Measurements from ENCODE around the gene BPIFB3. TPM values are rescaled to one million over a fixed set of nuclear protein-coding genes. Genes with fewer than 3 reads are reported as not detected.
A peak's percentile ranks its signal among the peaks of the same experiment; 100 is the strongest.

The BPIFB3 gene
- total and polyA plus RNA-seq, 2 of the 13 experiments (the other 11 are each of a cell fraction or from before 2014, with no cell fraction given) = 0.09 TPM; not detected in 1

DNA sequence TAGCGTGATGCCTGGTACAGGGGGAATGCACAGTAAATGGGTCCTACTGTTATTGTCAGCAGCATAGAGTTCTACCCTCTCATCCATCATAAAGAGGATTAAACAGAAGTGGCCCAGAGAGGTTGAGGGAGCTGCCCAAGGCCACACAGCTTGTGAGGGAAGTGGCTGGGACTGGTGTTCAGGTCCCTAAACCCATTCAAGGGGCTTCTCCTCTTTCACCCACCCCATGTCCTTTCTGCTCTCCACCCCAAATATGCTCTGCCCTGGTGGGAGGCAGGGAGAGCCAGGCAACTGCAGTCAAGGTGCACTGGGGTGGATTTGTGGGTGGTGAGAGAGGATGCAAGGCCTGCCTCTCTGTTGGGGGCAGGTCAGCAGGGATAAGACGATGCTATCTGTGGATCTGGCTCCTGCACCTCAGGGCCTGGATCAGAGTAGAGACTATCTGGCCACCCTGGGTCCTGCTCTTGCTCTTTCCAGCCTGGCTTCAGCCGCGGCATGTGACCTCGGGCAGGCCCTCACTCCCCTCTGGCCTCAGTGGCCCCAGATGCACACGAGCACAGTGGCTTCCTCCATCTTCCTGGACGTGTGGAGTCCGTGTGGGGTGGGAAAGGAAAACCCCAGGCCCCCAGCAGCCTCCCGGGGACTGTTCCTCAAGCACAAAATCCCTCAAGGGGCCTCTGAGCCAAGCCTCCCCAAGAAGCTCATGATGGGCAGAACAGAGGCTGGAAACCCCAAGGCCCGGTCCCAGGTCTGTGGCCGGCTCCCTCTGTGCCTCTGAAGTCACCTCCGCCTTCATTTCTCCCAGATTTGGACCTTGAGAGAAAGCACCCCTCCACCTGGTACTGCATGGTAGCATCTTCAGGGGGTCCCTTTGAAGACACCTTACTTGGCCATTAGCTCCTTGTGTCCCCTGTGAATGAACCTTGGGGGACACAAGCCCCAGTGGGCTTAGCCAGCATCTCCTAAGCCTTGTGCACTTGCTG, 25.6 kb upstream of the BPIFB3 start:
- Histone ChIP-seq H3K9me3 (ENCODE audit: low read length) (no peaks in the 10 kb centered on the region), H3K9ac (ENCODE audit: insufficient read depth, low read depth, low read length) (no peak overlapping the region), H3K27me3 (ENCODE audit: control insufficient read depth in 1 of 2, insufficient read depth in 2 of 2, low read length in 2 of 2) (peaks cover 0 to 19% of the 10 kb centered on the region in 2 experiments; a peak in 3 of 5 replicates), H3K4me3 (replicated peaks in 1 of 3; ENCODE audit: insufficient read depth in 1 of 3, low read depth in 2 of 3, low read length in 3 of 3) (no peak overlapping the region), H3K36me3 (replicated peaks in 1 of 2; ENCODE audit: control insufficient read depth in 1 of 2, insufficient read depth in 2 of 2, low read length in 2 of 2) (peaks cover 0 to 2% of the 10 kb centered on the region in 2 experiments; a peak in 1 of 5 replicates), H2AFZ (ENCODE audit: low read length) (no peak overlapping the region), H3K79me2 (ENCODE audit: insufficient read depth, low read length) (no peaks in the 10 kb centered on the region), H4K20me1 (ENCODE audit: insufficient read depth, low read length) (peaks cover 11% of the 10 kb centered on the region; the same call in 1 of the 2 replicates), H3K27ac (ENCODE audit: extremely low read length, insufficient read depth, low read length) (no peak overlapping the region), H3K4me1 (ENCODE audit: insufficient read depth, low read length) (peaks cover 20% of the 10 kb centered on the region), H3K4me2 (ENCODE audit: low read depth, low read length) (no peak overlapping the region)
- WGBS (ENCODE audit: low lambda C conversion rate) = 22% methylated on average over 11 of the region's 12 CpGs
- DNase-seq (ENCODE audit: low spot score) (no peak), ATAC-seq (peak; percentile 8), FAIRE-seq (no peak)
- in situ Hi-C loops (cut with HindIII; ENCODE audit: extremely low pct_ligation_motif_present, low pct_unique_long_range_greater_than_20kb) (no loop called here), intact Hi-C loops (cut with micrococcal nuclease; ENCODE audit: unreplicated experiment) (no loop called here)
- ChIA-PET POLR2A (interaction anchor here (0.7 to 1.4 kb wide), 3 partner anchors 16 to 21 kb away, joined by 3 read pairs; no protein-coding TSS in a partner anchor), CTCF (ENCODE audit: low intra/inter-chr PET ratio, low total read pairs) (no interaction called here)
- BruUV-seq (replicated peaks) = no TSS peak
- TF ChIP-seq, protein P1, sequence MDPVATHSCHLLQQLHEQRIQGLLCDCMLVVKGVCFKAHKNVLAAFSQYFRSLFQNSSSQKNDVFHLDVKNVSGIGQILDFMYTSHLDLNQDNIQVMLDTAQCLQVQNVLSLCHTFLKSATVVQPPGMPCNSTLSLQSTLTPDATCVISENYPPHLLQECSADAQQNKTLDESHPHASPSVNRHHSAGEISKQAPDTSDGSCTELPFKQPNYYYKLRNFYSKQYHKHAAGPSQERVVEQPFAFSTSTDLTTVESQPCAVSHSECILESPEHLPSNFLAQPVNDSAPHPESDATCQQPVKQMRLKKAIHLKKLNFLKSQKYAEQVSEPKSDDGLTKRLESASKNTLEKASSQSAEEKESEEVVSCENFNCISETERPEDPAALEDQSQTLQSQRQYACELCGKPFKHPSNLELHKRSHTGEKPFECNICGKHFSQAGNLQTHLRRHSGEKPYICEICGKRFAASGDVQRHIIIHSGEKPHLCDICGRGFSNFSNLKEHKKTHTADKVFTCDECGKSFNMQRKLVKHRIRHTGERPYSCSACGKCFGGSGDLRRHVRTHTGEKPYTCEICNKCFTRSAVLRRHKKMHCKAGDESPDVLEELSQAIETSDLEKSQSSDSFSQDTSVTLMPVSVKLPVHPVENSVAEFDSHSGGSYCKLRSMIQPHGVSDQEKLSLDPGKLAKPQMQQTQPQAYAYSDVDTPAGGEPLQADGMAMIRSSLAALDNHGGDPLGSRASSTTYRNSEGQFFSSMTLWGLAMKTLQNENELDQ (CRISPR knock-in tag; IDR thresholded peaks at IDR 0.05; ENCODE audit: borderline replicate concordance) = no peak
- TF ChIP-seq ZNF143 (CRISPR knock-in tag; IDR thresholded peaks at IDR 0.05) = no peak
- no peak for TF ChIP-seq TRIM24 (CRISPR knock-in tag; IDR thresholded peaks at IDR 0.05)
- TF ChIP-seq SRSF1 (optimal IDR thresholded peaks at IDR 0.05; ENCODE audit: low read depth, low read length) = peak; percentile 33
- no peak for TF ChIP-seq BHLHE40 (IDR thresholded peaks at IDR 0.05; ENCODE audit: low read length)
- peak; percentile 100 for TF ChIP-seq AGO1 (IDR thresholded peaks at IDR 0.05; ENCODE audit: low read depth, low read length, poor library complexity, severe bottlenecking)
- no peak for TF ChIP-seq ISX (CRISPR knock-in tag; conservative IDR thresholded peaks at IDR 0.05)
- no peak for TF ChIP-seq BRF2 (CRISPR knock-in tag; IDR thresholded peaks at IDR 0.05)
- no peak for TF ChIP-seq GATAD1 (CRISPR knock-in tag; IDR thresholded peaks at IDR 0.05)
- TF ChIP-seq CHD4 (IDR thresholded peaks at IDR 0.05; ENCODE audit: borderline replicate concordance, low read length) = no peak
- TF ChIP-seq, protein P2, sequence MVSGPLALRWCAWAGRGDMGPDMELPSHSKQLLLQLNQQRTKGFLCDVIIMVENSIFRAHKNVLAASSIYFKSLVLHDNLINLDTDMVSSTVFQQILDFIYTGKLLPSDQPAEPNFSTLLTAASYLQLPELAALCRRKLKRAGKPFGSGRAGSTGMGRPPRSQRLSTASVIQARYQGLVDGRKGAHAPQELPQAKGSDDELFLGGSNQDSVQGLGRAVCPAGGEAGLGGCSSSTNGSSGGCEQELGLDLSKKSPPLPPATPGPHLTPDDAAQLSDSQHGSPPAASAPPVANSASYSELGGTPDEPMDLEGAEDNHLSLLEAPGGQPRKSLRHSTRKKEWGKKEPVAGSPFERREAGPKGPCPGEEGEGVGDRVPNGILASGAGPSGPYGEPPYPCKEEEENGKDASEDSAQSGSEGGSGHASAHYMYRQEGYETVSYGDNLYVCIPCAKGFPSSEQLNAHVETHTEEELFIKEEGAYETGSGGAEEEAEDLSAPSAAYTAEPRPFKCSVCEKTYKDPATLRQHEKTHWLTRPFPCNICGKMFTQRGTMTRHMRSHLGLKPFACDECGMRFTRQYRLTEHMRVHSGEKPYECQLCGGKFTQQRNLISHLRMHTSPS (CRISPR knock-in tag; IDR thresholded peaks at IDR 0.05; ENCODE audit: low read depth) = no peak
- no peak for TF ChIP-seq ZNF552 (CRISPR knock-in tag; IDR thresholded peaks at IDR 0.05; ENCODE audit: borderline replicate concordance)
